HEK293T (cell line): ENCODE results near the gene FBXL3.

ENCODE experiments used
- ARNT ChIP-seq: fragments of 450-650 bp; IDR thresholded peaks from 2 replicates; pipeline ENCODE4 v1.6.1; 2017; ENCODE audit warnings: mild to moderate bottlenecking
- BHLHE40 ChIP-seq: fragments of 450-650 bp; IDR thresholded peaks from 2 replicates; pipeline ENCODE4 v1.6.1; 2016; ENCODE audit warnings: mild to moderate bottlenecking, moderate library complexity, borderline replicate concordance
- FOXA1 ChIP-seq: fragments of 450-650 bp; IDR thresholded peaks from 2 replicates; pipeline ENCODE4 v1.6.1; 2016; ENCODE audit warnings: mild to moderate bottlenecking
- FOXK2 ChIP-seq: fragments of 450-650 bp; IDR thresholded peaks from 2 replicates; pipeline ENCODE4 v1.6.1; 2016; ENCODE audit warnings: mild to moderate bottlenecking
- FOXM1 ChIP-seq: fragments of 450-650 bp; IDR thresholded peaks from 2 replicates; pipeline ENCODE4 v1.6.1; 2017; ENCODE audit warnings: mild to moderate bottlenecking, borderline replicate concordance
- HDGF ChIP-seq: fragments of 450-650 bp; IDR thresholded peaks from 2 replicates; pipeline ENCODE4 v1.6.1; 2017; ENCODE audit warnings: antibody characterized with exemption, borderline replicate concordance
- L3MBTL2 ChIP-seq: fragments of 450-650 bp; conservative IDR thresholded peaks from 2 replicates; pipeline ENCODE4 v1.6.1; 2016; ENCODE audit warnings: mild to moderate bottlenecking
- LEF1 ChIP-seq: fragments of 450-650 bp; IDR thresholded peaks from 2 replicates; pipeline ENCODE4 v1.6.1; 2017; ENCODE audit warnings: mild to moderate bottlenecking, borderline replicate concordance
- NFRKB ChIP-seq: fragments of 450-650 bp; IDR thresholded peaks from 2 replicates; pipeline ENCODE4 v1.6.1; 2016; ENCODE audit warnings: mild to moderate bottlenecking, moderate library complexity
- SP1 ChIP-seq: fragments of 450-650 bp; IDR thresholded peaks from 2 replicates; pipeline ENCODE4 v1.6.1; 2017
- SUZ12 ChIP-seq: fragments of 450-650 bp; IDR thresholded peaks from 2 replicates; pipeline ENCODE4 v1.6.1; 2016; ENCODE audit warnings: mild to moderate bottlenecking
- TARDBP ChIP-seq: fragments of 450-650 bp; IDR thresholded peaks from 2 replicates; pipeline ENCODE4 v1.6.1; 2016
- ZNF384 ChIP-seq: fragments of 450-650 bp; IDR thresholded peaks from 2 replicates; pipeline ENCODE4 v1.6.1; 2016
- TF ChIP-seq, protein P1 (sequence below): fragments of 450-650 bp; IDR thresholded peaks from 2 replicates; pipeline ENCODE4 v1.6.1; 2016

DNA sequence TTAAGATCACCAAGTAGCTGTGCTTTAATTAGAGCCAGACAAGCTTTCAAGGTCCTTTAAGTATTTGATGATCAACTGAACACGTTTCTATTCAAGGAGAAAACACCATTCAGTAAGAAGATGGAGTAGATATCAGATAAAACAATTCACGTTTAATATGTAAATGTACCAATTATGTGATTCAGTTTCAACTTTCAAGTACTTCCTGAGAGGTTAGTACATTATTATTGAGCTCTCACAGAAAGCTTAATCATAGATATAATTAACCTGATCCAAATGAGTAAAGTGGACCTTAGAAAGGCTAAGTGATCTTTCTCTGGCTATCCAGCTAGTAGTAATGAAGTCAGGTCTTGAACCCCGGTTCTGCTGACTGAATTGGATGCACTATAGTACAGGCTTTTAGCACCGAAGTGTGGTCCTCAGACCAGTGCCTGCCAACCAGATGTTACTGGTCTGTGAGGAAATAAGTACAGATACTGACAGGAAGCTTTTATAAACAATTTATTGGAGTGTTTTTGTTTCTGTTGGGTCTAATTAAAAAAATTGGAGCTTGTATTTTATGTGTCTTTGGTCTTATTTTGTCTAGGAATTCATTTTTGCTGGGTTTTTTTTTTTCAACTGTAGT, 24.9 kb downstream of the FBXL3 start:
- no peak for TF ChIP-seq FOXM1
- TF ChIP-seq BHLHE40 = no peak
- no peak for TF ChIP-seq ARNT
- no peak for TF ChIP-seq TARDBP
- no peak for TF ChIP-seq LEF1
- TF ChIP-seq FOXA1 = no peak
- no peak for TF ChIP-seq SP1
- TF ChIP-seq L3MBTL2 = no peak
- TF ChIP-seq, protein P1, sequence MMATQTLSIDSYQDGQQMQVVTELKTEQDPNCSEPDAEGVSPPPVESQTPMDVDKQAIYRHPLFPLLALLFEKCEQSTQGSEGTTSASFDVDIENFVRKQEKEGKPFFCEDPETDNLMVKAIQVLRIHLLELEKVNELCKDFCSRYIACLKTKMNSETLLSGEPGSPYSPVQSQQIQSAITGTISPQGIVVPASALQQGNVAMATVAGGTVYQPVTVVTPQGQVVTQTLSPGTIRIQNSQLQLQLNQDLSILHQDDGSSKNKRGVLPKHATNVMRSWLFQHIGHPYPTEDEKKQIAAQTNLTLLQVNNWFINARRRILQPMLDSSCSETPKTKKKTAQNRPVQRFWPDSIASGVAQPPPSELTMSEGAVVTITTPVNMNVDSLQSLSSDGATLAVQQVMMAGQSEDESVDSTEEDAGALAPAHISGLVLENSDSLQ = no peak
- no peak for TF ChIP-seq NFRKB
- TF ChIP-seq HDGF = no peak
- TF ChIP-seq SUZ12 = no peak
- TF ChIP-seq FOXK2 = no peak
- TF ChIP-seq ZNF384 = no peak
